Thyroid gland (tissue), 4 donors: Measurements from ENCODE around the gene SIVA1.

ENCODE experiments used
- POLR2A ChIP-seq, 2 donors: fragments of 450-650 bp; IDR thresholded peaks; one replicate each; pipeline ENCODE4 v1.6.1; 2017; ENCODE audit warnings: antibody characterized with exemption in 2 of 2, mild to moderate bottlenecking in 2 of 2, moderate library complexity in 1 of 2
- TF ChIP-seq, protein P1 (sequence below), 6 experiments: fragments of 200-600 bp in 3 of 6; fragments of 450-650 bp in 3 of 6; sonication (generic) in 3 of 6; IDR thresholded peaks; one replicate each; pipeline ENCODE4 v1.5.1; 2016 to 2019; ENCODE audit warnings: antibody characterized with exemption in 6 of 6, mild to moderate bottlenecking in 2 of 6, inconsistent platforms in 1 of 6, moderate library complexity in 1 of 6

DNA sequence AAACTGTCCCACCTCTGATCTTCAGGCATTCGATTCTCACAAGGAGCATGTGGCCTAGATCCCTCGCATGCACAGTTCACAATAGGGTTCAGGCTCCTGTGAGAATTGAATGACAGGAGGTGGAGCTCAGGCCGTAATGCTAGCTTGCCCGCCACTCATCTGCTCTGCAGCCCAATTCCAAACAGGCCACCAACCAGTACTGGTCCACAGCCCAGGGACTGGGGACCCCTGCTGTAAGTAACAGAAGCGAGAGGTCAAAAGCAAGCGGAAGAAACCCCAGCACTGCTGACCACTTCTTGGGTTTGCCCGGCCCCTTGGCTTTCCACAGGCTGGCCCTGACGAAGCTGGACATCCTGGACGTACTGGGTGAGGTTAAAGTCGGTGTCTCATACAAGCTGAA lies 8.5 kb upstream of the SIVA1 start:
- TF ChIP-seq, protein P1, sequence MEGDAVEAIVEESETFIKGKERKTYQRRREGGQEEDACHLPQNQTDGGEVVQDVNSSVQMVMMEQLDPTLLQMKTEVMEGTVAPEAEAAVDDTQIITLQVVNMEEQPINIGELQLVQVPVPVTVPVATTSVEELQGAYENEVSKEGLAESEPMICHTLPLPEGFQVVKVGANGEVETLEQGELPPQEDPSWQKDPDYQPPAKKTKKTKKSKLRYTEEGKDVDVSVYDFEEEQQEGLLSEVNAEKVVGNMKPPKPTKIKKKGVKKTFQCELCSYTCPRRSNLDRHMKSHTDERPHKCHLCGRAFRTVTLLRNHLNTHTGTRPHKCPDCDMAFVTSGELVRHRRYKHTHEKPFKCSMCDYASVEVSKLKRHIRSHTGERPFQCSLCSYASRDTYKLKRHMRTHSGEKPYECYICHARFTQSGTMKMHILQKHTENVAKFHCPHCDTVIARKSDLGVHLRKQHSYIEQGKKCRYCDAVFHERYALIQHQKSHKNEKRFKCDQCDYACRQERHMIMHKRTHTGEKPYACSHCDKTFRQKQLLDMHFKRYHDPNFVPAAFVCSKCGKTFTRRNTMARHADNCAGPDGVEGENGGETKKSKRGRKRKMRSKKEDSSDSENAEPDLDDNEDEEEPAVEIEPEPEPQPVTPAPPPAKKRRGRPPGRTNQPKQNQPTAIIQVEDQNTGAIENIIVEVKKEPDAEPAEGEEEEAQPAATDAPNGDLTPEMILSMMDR (IDR thresholded peaks at IDR 0.05): no peak
- no peak for TF ChIP-seq POLR2A (IDR thresholded peaks at IDR 0.05)
